GM12878 (cell line): ENCODE measurements around the gene AASDH.

Source experiments
- CEBPB ChIP-seq, 2 experiments: fragments of 150-350 bp in 1 of 2; IDR thresholded peaks; 2 replicates each; pipeline ENCODE4 v1.6.1; 2012 to 2014; ENCODE audit warnings: low read depth in 2 of 2, low read length in 2 of 2, borderline replicate concordance in 1 of 2, inconsistent platforms in 1 of 2
- EP300 ChIP-seq, 2 experiments: fragments of 150-350 bp in 1 of 2; IDR thresholded peaks; 2 replicates each; pipeline ENCODE4 v1.6.1; 2011 to 2012; ENCODE audit warnings: low read depth in 2 of 2, low read length in 2 of 2, borderline replicate concordance in 1 of 2, improper control_type of control experiment in 1 of 2, inconsistent platforms in 1 of 2; ENCODE audit not compliant: control insufficient read depth in 1 of 2
- JUNB ChIP-seq: IDR thresholded peaks from 2 replicates; pipeline ENCODE4 v1.6.1; 2016; ENCODE audit warnings: antibody characterized with exemption, mild to moderate bottlenecking
- NFYA ChIP-seq: IDR thresholded peaks from 2 replicates; pipeline ENCODE4 v1.6.1; 2011; ENCODE audit warnings: low read depth, mild to moderate bottlenecking, low read length, improper control_type of control experiment, borderline replicate concordance
- POLR2A ChIP-seq: IDR thresholded peaks from 2 replicates; pipeline ENCODE4 v1.6.1; 2011; ENCODE audit warnings: low read depth, mild to moderate bottlenecking, low read length
- POLR2AphosphoS5 ChIP-seq: IDR thresholded peaks from 2 replicates; pipeline ENCODE4 v1.6.1; 2011; ENCODE audit warnings: mild to moderate bottlenecking, low read length, inconsistent platforms
- RFX5 ChIP-seq: IDR thresholded peaks from 2 replicates; pipeline ENCODE4 v1.6.1; 2011; ENCODE audit warnings: low read depth, low read length, improper control_type of control experiment
- TF ChIP-seq, protein P1 (sequence below): fragments of 150-350 bp; IDR thresholded peaks from 2 replicates; pipeline ENCODE4 v1.6.1; 2014; ENCODE audit warnings: mild to moderate bottlenecking, low read depth, low read length
- TF ChIP-seq, protein P2 (sequence below), 3 experiments: IDR thresholded peaks in 2 of 3; conservative IDR thresholded peaks in 1 of 3; 2 replicates each; pipeline ENCODE4 v1.5.1; 2011; ENCODE audit warnings: low read depth in 3 of 3, low read length in 3 of 3, mild to moderate bottlenecking in 3 of 3, control low read depth in 2 of 3, moderate library complexity in 2 of 3, inconsistent platforms in 1 of 3, mixed read lengths in 1 of 3; ENCODE audit not compliant: control insufficient read depth in 2 of 3, insufficient read depth in 1 of 3; ENCODE audit errors: extremely low read depth in 1 of 3
- TF ChIP-seq, protein P3 (sequence below): fragments of 450-650 bp; IDR thresholded peaks from 2 replicates; pipeline ENCODE4 v1.6.1; 2016; ENCODE audit warnings: mild to moderate bottlenecking
- TF ChIP-seq, protein P4 (sequence below): fragments of 450-650 bp; IDR thresholded peaks from 2 replicates; pipeline ENCODE4 v1.6.1; 2018; ENCODE audit warnings: mild to moderate bottlenecking, low read depth, moderate library complexity; ENCODE audit not compliant: partially characterized antibody

DNA sequence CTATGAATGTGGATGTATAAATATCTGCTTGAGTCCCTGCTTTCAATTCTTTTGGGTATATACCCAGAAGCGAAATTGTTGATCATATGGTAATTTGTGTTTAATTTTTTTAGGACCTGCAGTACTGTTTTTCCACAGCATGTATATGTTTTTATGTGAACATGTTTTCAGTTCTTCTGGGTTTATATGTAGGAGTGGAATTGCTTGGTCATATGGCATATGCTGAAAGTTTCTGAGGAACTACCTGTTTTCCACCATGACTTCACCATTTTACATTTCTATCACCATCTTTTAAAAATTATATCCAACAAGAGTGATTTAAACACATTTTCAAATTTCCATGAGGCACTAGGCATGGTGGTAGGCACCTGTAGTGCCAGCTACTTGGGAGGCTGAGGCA, 39.9 kb upstream of the AASDH start:
- TF ChIP-seq, protein P1, sequence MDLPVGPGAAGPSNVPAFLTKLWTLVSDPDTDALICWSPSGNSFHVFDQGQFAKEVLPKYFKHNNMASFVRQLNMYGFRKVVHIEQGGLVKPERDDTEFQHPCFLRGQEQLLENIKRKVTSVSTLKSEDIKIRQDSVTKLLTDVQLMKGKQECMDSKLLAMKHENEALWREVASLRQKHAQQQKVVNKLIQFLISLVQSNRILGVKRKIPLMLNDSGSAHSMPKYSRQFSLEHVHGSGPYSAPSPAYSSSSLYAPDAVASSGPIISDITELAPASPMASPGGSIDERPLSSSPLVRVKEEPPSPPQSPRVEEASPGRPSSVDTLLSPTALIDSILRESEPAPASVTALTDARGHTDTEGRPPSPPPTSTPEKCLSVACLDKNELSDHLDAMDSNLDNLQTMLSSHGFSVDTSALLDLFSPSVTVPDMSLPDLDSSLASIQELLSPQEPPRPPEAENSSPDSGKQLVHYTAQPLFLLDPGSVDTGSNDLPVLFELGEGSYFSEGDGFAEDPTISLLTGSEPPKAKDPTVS = no peak
- TF ChIP-seq NFYA (no peak), POLR2A (no peak), POLR2AphosphoS5 (no peak), CEBPB (IDR thresholded peaks at IDR 0.05; ENCODE audit: borderline replicate concordance in 1 of 2, low read depth in 2 of 2, low read length in 2 of 2) (no peak), JUNB (no peak), RFX5 (no peak), EP300 (IDR thresholded peaks at IDR 0.05; ENCODE audit: borderline replicate concordance in 1 of 2, control insufficient read depth in 1 of 2, low read depth in 2 of 2, low read length in 2 of 2) (no peak)
- TF ChIP-seq, protein P2, sequence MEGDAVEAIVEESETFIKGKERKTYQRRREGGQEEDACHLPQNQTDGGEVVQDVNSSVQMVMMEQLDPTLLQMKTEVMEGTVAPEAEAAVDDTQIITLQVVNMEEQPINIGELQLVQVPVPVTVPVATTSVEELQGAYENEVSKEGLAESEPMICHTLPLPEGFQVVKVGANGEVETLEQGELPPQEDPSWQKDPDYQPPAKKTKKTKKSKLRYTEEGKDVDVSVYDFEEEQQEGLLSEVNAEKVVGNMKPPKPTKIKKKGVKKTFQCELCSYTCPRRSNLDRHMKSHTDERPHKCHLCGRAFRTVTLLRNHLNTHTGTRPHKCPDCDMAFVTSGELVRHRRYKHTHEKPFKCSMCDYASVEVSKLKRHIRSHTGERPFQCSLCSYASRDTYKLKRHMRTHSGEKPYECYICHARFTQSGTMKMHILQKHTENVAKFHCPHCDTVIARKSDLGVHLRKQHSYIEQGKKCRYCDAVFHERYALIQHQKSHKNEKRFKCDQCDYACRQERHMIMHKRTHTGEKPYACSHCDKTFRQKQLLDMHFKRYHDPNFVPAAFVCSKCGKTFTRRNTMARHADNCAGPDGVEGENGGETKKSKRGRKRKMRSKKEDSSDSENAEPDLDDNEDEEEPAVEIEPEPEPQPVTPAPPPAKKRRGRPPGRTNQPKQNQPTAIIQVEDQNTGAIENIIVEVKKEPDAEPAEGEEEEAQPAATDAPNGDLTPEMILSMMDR (IDR thresholded peaks at IDR 0.05 in 2 of 3, conservative IDR thresholded peaks at IDR 0.05 in 1 of 3; ENCODE audit: control insufficient read depth in 2 of 3, extremely low read depth in 1 of 3, insufficient read depth in 1 of 3, low read depth in 3 of 3, low read length in 3 of 3) = no peak
- TF ChIP-seq, protein P3, sequence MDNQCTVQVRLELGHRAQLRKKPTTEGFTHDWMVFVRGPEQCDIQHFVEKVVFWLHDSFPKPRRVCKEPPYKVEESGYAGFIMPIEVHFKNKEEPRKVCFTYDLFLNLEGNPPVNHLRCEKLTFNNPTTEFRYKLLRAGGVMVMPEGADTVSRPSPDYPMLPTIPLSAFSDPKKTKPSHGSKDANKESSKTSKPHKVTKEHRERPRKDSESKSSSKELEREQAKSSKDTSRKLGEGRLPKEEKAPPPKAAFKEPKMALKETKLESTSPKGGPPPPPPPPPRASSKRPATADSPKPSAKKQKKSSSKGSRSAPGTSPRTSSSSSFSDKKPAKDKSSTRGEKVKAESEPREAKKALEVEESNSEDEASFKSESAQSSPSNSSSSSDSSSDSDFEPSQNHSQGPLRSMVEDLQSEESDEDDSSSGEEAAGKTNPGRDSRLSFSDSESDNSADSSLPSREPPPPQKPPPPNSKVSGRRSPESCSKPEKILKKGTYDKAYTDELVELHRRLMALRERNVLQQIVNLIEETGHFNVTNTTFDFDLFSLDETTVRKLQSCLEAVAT = no peak
- TF ChIP-seq, protein P4, sequence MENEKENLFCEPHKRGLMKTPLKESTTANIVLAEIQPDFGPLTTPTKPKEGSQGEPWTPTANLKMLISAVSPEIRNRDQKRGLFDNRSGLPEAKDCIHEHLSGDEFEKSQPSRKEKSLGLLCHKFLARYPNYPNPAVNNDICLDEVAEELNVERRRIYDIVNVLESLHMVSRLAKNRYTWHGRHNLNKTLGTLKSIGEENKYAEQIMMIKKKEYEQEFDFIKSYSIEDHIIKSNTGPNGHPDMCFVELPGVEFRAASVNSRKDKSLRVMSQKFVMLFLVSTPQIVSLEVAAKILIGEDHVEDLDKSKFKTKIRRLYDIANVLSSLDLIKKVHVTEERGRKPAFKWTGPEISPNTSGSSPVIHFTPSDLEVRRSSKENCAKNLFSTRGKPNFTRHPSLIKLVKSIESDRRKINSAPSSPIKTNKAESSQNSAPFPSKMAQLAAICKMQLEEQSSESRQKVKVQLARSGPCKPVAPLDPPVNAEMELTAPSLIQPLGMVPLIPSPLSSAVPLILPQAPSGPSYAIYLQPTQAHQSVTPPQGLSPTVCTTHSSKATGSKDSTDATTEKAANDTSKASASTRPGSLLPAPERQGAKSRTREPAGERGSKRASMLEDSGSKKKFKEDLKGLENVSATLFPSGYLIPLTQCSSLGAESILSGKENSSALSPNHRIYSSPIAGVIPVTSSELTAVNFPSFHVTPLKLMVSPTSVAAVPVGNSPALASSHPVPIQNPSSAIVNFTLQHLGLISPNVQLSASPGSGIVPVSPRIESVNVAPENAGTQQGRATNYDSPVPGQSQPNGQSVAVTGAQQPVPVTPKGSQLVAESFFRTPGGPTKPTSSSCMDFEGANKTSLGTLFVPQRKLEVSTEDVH = no peak
